Tibial nerve (tissue), 4 donors: ENCODE measurements around the gene MRPL43.

Experiments used
- CTCF ChIP-seq, 5 experiments: fragments of 200-600 bp in 3 of 5; fragments of 450-650 bp in 2 of 5; sonication (generic) in 3 of 5; IDR thresholded peaks; one replicate each; pipeline ENCODE4 v1.5.1; 2016 to 2019; ENCODE audit warnings: antibody characterized with exemption in 5 of 5, mild to moderate bottlenecking in 3 of 5, moderate library complexity in 2 of 5
- EP300 ChIP-seq, 2 donors: sonication (generic); formaldehyde crosslinking; IDR thresholded peaks; one replicate each; pipeline ENCODE4 v1.6.1; 2017; ENCODE audit warnings: antibody characterized with exemption in 2 of 2, mild to moderate bottlenecking in 1 of 2
- POLR2A ChIP-seq, 2 donors: fragments of 450-650 bp; IDR thresholded peaks; one replicate each; pipeline ENCODE4 v1.6.1; 2017; ENCODE audit warnings: antibody characterized with exemption in 2 of 2, mild to moderate bottlenecking in 2 of 2, moderate library complexity in 2 of 2

GRCh38 chr10:100960251-100960650 is 27.0 kb downstream of the MRPL43 start:
- TF ChIP-seq CTCF (IDR thresholded peaks at IDR 0.05) (no peak), POLR2A (IDR thresholded peaks at IDR 0.05) (no peak), EP300 (IDR thresholded peaks at IDR 0.05) (no peak)
